ENCODE measurements around the gene GLRA1.
"Not testable (repeated sequence)": the region's sequence is repeated elsewhere in the genome, so short reads cannot be mapped to it uniquely, and the experiment has no call there.

Gene GLRA1

DNA sequence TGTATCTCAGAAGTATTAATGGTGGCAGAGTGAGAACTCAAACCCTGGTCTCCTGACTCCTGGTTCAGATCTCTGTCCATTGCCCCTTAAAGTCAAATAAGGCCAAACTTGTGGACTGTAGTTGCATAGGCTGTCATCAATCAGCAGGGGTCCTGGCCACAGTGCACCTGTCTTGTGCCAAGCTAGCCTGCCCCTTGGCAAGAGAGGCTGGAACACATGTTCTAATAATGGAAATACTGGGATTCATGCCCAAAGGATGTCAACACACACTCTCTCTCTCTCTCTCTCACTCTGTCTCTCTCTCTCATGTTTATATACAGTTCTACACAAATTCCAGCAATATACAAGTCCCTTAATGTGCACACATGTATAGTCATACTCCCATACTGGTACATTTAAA, 44.3 kb downstream of the GLRA1 start:
- DNase-seq: no peak

DNA sequence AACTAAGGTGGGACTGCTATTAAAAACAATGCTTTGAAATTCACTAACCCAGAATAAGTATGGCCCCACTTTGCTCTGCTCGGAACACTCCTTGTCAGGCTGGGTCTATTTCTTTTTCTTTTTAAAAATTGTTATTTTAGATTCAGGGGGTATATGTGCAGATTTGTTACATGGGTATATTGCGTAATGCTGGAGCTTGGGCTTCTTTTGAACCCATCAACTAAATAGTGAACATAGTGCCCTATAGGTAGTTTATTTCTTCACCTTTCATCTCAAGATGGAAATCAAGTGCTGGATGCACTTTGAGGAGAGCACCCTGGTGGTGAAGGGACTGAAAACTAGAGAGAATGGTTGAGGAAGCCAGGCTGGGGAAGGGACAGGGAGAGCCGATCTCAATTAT, 51.0 kb downstream of the GLRA1 start:
- no peak for DNase-seq

DNA sequence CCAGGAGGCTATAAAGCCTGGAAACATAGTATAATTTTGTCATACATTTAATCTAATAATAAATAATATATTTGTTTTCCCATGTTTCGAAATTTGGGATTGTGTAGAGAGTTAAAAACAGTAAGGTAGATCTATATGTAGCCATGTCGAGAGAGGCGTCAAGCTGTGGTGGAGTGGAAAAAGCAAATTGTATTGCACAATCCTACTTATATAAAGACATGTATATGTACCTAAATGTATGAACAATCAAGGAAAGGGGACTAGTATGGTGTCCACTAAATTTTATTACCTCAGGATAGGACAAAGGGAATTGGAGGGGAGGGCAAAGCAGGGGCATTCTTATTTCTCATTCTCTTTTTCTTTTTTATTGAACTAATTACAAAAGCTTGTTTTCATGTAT, 52.0 kb downstream of the GLRA1 start:
- DNase-seq: no peak

DNA sequence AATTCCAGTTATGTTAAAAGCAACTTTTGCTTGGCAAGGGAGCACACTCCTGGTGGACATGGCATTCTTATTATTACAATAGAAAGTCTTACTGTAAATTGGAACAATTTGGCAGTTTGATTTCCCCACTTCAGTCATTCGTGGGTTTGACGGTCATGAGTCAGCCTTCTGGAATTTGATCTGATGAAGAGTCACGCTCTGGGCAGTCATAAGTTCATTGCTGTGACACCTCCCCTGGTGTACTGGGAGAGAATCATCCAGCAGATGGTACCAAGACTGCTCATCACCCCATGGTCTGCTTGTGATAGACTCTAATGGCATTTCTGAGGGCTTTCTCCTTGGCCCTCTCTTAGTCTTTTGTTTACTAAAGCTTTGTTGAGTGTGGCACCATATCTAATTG, 53.8 kb downstream of the GLRA1 start:
- peak; percentile 12 for DNase-seq

DNA sequence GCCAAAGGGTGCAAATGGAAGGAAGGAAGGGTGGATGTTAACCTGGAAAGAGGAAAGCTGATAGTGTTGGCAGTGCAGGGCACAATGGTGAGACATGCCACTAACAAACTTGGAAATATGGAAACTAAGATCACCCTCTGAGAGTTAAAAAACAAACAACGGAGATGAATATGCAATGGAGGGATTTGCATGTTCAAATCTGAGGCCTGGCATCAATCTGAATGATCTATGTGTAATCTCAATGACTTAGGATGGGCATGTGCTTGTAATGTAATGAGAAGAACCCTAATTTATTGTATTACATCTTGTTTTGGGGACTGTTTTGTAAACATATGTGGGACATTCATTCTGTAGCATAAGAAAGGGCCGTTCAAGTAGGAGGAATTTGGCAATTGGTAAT, 54.4 kb downstream of the GLRA1 start:
- no peak for DNase-seq

DNA sequence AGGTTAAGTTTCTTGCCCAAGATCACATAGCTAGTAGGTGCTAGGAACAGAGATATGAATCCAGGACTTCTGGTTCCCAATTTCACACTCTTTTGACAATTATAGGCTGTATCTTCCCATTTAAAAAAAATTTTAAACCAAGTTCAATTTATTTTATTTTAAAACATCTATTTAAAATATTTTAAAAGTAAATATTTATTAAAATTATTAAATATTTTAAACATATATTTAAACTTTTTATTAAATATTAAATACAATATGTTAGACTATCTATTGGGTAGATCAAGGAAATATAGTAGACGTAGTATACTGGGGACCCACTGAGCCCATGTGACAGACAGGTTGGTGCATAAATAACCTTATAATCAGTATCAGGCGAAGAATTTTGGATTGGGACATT, 54.8 kb downstream of the GLRA1 start:
- no peak for DNase-seq

DNA sequence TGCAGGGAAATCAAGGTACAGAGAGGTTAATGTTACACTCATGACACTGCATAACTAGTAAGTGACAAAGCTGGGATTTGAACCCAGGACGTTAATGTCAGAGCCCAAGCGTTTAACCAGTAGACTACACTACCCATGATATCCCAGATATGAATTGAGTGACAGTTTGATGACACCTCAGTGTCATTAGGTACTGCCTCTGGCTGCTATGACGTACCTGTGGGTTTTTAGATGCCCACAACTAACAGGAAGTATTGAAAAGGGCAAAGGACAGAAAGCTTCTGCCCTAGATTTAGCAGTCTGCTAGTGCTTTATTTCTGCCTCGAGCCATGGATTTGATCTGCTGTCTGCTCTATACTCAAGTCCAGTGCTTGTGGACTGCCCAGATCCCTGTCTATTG, 56.2 kb downstream of the GLRA1 start:
- DNase-seq: no peak

DNA sequence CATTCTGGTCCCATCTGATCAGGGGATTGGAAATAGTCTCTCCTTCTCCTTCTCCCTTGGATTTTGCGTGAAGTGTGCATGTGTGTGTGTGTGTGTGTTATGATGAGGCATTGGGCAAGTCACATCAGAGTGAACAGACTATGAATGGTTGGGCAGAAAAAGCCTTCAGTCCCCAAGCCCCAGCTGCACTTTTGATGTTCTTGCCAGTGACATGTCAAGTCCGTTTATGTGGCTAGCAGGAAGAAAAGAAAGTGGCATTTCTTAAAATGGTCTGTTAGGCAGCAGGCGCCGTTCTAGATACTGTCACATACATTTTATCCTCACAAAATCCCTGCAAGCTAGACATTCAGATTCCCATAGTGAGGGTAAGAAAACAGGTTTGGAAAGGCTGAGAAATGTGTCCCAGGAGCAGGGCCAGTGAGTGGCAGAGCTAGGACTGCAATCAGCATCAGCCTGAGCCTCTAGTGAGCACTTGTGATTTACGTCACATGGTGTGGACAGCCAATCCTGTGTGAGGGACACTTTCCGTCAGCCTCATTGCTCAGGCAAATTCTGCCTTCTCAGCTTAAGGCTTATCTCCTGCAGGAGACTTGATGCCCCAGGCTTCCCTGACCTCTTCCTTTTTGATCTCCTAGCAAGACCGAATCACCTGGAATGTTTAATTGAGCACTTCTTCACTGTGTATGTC, 60.4 kb downstream of the GLRA1 start:
- no peak for DNase-seq

DNA sequence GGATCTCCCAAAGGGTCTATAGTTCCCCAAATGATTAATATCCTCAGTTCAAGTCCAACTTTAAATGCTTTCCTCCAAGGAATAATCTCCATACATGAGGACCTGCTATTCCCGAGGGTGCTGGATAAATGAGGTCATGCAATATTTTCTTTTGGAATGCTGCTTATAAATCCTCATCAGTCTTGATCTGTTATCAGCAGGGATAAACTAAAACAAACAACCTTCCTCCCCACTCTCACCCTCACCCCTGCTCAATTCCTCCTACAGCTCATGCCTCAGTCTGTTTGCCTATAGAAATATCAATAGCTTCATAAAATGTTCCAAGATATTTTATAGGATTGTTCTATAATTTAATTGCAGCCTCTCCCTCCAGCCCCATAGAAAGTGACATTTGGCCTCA, 61.1 kb downstream of the GLRA1 start:
- DNase-seq: no peak

DNA sequence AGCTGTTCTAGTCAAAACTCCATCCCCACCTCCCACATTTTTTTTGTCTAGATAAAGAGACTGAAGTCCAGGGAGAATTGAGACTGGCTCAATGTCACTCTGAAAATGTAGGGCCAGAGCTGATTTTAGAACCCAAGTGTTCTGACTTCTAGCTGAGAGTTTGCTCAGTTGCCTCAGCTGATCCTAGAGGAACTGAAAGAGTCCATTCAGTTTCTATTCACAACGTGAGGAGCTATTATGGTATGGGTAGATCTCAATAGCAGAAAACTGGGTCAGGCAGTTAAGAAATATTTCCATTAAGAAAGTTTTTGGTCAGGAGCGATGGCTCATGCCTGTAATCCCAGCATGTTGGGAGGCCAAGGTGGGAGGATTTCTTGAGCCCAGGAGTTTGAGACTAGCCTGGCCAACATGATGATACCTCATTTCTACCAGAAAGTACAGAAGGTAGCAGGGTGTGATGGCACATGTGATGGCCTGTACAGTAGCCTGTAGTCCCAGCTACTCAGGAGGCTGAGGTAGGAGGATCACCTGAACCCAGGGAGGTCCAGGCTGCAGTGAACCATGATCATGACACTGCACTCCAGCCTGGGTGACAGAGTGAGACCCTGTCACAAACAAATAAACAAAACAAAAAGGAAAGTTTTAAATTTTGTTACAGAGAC, 61.7 kb downstream of the GLRA1 start:
- DNase-seq: no peak

DNA sequence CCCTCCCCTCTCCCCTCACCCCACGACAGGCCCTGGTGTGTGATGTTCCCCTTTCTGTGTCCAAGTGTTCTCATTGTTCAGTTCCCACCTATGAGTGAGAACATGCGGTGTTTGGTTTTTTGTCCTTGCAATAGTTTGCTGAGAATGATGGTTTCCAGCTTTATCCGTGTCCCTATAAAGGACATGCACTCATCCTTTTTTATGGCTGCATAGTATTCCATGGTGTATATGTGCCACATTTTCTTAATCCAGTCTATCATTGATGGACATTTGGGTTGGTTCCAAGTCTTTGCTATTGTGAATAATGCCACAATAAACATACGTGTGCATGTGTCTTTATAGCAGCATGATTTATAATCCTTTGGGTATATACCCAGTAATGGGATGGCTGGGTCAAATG, 63.8 kb downstream of the GLRA1 start:
- DNase-seq: not testable (repeated sequence)

DNA sequence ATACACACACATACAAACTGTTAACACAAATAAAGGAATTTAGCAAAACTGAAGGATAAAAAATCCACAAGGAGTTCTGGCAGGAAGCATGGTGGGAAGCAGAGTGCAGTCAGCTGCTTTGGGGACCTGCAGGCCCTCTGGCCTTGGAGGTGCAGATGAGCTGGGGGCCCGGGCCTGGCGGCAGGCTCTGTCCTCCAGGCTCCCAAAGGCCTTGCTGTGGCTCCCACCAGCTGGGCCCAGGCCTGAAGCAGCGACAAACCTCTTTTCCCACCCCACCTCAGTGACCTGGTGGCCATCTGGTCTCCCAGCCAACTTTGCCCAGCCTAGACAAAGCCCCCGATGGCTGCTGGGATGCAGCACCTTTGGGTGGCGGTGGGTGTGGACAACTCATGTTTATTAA, 67.8 kb downstream of the GLRA1 start:
- no peak for DNase-seq

DNA sequence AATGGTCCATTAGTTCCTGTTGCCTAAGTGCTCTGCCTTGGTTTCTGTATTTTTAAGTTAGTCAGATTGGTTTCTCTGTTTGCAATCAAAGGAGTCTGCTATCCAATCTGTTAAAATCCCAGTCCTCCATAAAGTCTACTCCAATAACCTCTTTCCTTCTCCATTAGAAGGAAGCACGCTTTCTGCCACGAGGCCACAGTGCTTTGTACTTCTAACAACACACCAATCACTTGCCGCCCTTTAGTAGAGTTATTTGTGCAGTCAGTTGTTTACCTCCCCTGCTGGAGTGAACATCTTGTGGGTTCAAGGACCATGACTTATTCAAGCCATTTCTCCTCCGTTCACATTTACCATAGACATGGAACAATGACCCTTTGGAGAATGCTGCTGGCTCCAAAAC, 69.0 kb downstream of the GLRA1 start:
- DNase-seq: no peak

DNA sequence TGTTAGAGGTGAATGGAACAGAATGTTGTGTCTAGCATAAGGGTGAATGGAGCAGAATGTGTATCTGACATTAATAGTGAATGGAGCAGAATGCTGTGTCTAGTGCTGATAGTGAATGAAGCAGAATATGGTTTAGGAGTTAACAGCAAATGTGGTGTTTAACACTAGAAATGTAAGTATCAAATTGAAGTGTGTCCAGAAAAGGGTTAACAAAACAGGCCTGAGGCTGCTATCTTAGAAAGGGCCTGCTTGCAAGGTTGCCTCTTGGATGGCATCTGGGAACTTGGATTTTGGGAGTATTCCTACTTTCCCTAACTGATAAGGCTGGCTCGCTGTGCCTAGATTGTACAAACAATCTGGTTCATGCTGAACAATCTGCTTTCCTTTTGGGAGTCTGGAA, 76.8 kb downstream of the GLRA1 start:
- DNase-seq: no peak

DNA sequence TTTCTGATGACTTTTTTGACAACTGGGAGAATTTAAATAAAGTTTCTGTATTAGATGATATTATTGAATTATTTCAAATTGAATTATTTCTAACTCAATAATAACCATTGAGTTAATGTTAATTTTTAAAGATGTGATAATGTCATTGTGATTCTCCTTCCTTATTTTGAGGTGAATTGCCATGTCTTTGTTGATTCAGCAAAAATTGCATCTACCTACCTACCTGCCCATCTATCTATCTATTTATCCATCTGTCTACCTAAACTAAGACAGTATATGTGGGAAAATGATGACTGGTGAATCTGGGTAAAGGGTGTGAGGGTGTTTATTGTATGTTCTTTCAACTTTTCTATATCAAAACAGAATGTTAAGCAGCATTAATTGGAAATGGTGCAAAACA, 77.9 kb downstream of the GLRA1 start:
- no peak for DNase-seq

DNA sequence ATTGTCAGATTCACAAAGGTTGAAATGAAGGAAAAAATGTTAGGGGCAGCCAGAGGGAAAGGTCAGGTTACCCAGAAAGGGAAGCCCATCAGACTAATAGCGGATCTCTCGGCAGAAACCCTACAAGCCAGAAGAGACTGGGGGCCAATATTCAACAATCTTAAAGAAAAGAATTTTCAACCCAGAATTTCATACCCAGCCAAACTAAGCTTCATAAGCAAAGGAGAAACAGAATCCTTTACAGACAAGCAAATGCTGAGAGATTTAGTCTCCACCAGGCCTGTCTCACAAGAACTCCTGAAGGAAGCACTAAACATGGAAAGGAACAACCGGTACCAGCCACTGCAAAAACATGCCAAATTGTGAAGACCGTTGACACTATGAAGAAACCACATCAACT, 91.8 kb downstream of the GLRA1 start:
- not testable (repeated sequence) for DNase-seq

DNA sequence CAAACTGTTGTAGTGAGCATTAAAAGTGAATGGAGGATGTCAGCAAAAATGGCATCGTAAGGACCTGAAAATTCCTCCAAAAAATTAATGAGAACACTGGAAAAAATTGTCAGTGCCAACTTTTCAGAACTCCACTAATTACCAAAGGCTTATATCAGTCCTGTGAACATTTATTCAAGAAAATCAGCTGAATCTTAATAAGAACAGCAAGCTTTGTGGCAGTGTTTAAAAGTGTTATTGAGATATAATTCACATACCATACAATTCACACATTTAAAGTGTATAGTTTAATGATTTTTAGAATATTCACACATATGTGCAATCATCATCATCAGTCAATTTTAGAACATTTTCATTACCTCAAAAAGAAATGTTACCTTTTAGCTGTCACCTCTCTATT, 95.3 kb downstream of the GLRA1 start:
- no peak for DNase-seq

DNA sequence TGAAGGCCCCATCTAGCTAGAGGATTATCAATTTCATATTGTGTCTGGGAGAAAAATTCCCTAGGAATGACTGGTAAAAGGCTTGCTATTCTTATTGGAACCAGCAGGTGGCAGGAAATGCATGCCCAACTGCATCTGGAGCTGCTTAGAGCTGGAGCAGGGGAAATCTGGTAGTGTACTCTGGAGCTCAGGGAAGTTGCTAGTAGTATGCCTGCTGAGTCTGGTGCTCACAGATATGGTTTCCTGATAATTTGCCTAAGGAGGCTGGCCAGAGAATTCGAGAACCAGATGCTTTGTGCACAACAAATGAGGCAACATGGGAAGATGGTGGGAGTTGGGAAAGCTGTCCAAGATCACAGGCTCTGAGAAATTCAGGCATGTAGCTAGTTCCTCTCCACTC, 99.2 kb downstream of the GLRA1 start:
- peak; percentile 19 for DNase-seq

DNA sequence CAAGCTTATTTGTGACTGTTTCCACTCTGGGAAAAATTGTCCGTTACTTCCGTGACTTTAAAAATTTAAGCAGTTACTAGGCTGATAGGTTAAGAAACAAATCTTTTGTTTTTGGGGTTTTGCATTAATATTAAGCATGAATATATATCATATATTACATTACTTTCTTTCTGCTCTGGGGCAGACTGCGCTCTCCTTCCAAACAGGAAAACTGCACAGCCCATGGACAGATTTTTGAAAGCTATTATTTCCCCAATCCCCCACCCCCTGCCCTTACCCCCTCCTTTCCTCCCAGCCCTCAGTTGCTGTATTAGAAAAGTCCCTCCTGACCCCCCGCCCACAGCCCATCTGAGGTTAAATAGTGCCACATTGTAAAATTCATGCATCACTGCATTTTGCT, 102.5 kb downstream of the GLRA1 start:
- DNase-seq: no peak

DNA sequence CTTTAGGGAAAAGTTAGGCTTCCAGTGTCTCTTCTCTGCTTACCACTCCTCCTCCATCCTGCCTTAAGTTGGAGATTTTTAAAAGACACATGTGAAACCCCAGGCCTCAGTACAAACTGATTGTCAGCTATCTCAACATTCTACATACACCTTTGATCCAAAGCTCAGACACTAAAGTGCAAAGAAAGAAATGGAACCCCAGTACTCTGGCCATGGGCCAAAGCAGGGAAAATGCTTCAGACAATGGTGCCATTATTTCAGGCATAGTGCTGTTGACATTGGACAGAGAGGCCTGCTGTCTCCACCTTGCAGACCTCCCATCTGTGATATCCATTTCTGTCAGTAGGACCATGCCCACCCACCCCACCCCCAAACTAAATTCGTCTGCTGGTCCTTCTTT, 103.7 kb downstream of the GLRA1 start:
- no peak for DNase-seq

DNA sequence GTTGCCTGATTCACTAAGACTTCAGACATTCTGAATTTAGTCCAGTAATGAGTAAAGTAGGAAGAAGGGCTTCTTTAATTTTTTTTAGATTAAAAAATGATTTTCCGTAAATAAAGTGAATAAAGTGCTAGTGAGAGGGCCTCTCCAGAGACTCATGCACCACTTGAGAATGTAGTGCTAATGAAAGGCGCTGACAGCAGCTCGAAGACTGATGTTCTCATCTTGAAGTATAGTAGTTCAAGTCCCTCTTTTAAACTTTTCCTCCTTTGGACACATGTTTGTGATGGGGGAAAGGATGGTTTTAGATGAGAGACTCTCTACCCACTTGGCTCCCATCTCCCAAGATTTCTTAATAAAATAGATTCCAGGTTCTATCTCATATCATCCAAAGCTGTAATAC, 104.4 kb downstream of the GLRA1 start:
- no peak for DNase-seq

DNA sequence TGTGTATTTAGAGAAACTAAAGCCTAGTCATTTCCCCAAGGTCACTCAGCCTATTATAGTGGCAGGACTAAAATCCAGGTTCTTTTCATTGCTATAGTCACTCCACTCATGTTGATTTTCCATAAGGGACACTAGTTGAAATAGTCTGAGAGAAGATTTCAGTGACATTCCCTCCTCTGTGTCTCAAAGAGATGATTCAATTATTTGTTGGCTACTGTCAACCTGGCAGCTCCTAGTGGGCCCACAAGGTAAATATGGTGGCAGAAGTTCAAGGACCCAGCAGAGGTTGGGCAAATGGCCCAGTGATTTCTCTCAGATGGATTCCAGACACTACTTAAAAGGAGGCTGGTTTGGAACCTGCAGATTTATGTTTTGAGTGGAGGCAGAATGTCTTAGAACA, 104.8 kb downstream of the GLRA1 start:
- no peak for DNase-seq

DNA sequence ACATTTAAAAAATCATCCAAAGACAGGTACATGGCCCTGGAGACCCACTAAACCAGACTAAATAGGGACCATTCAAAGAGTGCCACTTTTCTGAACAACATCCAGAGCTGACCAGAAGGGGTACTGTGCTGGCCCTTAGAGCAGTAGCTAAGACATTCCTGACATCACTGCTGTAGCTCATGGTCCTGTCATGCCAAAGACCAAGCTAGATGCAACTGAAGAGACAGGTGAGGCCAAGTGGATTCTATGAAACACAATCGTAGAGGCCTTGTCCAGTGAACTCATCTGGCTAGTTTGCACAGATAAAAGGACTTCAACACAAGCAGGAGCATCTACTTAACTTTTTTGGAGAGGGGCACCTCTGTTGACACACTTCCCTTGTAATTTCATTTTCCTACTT, 109.6 kb downstream of the GLRA1 start:
- no peak for DNase-seq

DNA sequence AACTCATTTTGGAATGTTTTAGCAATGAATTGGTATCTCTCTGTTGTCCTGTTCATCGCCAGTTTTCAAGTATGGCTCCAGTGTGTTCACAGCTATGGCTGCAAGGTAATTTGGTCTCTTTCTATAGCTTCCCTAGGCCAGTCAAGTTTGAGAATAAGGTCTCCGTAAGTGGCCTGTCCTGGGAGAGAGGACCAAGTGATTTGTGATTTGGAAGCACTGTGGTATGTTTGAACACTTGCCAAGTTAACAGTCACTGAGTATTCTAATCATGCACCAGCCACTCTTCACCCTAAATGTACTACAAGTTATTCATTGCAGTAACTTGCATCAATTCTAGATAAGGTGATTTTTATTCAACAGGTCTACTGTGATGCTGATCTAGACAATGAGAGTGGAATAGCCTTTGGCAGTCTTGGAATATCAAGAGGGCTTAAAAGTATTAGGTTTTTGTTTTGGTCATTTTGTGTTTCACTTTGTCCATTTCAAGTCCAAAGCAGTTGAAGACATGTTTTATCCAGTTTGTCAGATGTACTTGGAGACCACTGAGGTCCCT, 111.8 kb downstream of the GLRA1 start:
- no peak for DNase-seq

All from stimulated activated CD4-positive, alpha-beta T cell treated with anti-CD3 and anti-CD28 coated beads, Interleukin-1b, Interleukin-23, amount 100 ng/mL, for 48 hours (primary cell).